ENCODE data around the gene CSTB. TPM values are rescaled to one million over a fixed set of nuclear protein-coding genes. Genes with fewer than 3 reads are reported as not detected.

The CSTB gene
- total RNA-seq, 1 experiment from 2014 or later: 151 TPM

DNA sequence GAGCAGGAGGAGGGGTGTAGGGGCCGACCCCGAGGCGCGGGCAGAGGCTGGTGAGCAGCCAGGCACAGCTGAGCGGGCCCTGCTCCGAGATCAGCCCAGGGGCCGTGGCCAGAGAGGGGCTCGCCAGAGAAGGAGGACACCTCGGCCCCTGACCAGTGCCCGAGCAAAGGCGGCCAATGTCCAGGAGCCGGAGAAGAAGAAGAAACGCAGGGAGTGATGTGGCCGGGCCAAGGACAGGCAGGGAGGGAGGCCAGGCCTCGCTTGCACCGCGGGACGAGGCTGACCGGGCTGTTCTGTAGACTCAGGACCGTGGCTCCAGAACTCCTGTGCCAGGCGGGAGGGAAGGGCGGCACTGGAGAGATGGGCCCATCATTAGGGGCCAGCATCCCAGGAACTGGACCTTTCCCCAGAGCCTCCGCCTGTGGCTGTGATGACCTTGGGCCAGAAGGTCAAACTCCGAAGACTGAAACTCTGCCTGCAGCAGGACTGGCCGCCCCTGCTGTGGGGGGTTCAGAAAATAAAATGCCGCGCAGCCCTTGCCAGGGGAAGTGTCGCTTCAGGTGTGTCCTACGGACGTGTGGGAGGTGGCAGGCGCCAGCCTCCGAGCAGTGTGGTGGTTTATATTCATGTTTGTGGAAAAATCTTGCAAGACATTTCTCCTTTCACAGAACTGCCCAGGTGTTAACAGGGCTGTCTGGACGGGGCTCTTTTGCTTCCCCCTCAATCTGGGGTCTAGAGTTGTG lies 27.6 kb upstream of the CSTB start:
- no peaks in the 10 kb centered on the region for H3K27me3 ChIP-seq (ENCODE audit: low read length)
- H2AFZ ChIP-seq (ENCODE audit: low read length): no peak overlapping the region
- no peaks in the 10 kb centered on the region for H3K9me3 ChIP-seq (ENCODE audit: low read length)
- no peak overlapping the region for H3K9ac ChIP-seq (ENCODE audit: low read length)
- CTCF ChIA-PET: no interaction called here
- peaks cover 44% of the 10 kb centered on the region for H3K36me3 ChIP-seq (ENCODE audit: low read depth, low read length)
- TF ChIP-seq EZH2phosphoT487 (IDR thresholded peaks at IDR 0.05; ENCODE audit: borderline replicate concordance, low read length): no peak
- TF ChIP-seq, protein P1, sequence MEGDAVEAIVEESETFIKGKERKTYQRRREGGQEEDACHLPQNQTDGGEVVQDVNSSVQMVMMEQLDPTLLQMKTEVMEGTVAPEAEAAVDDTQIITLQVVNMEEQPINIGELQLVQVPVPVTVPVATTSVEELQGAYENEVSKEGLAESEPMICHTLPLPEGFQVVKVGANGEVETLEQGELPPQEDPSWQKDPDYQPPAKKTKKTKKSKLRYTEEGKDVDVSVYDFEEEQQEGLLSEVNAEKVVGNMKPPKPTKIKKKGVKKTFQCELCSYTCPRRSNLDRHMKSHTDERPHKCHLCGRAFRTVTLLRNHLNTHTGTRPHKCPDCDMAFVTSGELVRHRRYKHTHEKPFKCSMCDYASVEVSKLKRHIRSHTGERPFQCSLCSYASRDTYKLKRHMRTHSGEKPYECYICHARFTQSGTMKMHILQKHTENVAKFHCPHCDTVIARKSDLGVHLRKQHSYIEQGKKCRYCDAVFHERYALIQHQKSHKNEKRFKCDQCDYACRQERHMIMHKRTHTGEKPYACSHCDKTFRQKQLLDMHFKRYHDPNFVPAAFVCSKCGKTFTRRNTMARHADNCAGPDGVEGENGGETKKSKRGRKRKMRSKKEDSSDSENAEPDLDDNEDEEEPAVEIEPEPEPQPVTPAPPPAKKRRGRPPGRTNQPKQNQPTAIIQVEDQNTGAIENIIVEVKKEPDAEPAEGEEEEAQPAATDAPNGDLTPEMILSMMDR (conservative IDR thresholded peaks at IDR 0.05; ENCODE audit: low read depth, low read length): no peak
- TF ChIP-seq EZH2 (IDR thresholded peaks at IDR 0.05; ENCODE audit: low read length, unreplicated experiment): no peak
- no peaks in the 10 kb centered on the region for H3K9me2 ChIP-seq (replicated peaks; ENCODE audit: low read length)
- no peak overlapping the region for H3K4me3 ChIP-seq (ENCODE audit: low read length)
- DNase-seq (no peak), ATAC-seq (no peak)
- no peaks in the 10 kb centered on the region for H3K79me2 ChIP-seq (ENCODE audit: low read length)
- H3K27ac ChIP-seq (ENCODE audit: low read length): no peak overlapping the region
- H4K20me1 ChIP-seq (ENCODE audit: low read length): 0 out of 2 replicates have a peak, but pooled peaks cover 3% of the 10 kb centered on the region
- POLR2A ChIA-PET (ENCODE audit: unreplicated experiment): no interaction called here
- H3K4me1 ChIP-seq (ENCODE audit: insufficient read depth, low read length): no peaks in the 10 kb centered on the region
- no peaks in the 10 kb centered on the region for H3F3A ChIP-seq (ENCODE audit: low read length, unreplicated experiment)
- no peak overlapping the region for H3K4me2 ChIP-seq (ENCODE audit: low read length)
- BruUV-seq (replicated peaks): TSS peak; percentile 15
- intact Hi-C loops (cut with micrococcal nuclease): no loop called here

DNA sequence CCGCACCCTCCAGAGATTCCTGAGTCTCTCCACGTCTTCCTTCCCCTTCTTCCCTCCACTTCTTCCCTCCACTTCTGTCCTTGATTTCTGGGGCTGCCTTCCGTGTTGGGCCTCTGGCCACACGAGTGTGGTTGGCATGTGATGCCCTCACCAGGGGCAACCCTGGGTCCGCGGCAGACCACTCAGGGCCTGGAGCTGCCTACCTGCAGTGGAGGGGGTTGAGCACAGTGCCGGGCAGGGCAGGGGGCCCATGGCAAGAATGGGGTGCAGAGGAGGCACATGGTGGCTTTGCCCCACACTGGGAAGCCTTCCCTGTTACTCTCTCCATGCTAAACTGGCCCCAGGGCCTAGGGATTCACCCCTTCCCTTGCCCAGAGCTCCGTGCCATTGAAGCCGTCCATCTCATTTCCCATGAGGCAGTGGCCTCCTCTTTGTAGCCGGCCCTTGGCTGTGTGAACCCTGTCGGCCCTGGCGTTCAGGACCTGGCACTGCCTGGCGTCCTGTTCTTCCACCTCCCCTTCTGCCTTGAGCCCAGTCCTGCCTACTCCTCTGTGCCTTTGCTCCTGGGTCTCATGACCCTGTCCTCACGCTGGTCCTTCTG lies 26.7 kb upstream of the CSTB start:
- CTCF ChIA-PET: no interaction called here
- intact Hi-C loops (cut with micrococcal nuclease): no loop called here
- H3K79me2 ChIP-seq (ENCODE audit: low read length): no peaks in the 10 kb centered on the region
- H3K9me3 ChIP-seq (ENCODE audit: low read length): no peaks in the 10 kb centered on the region
- H3K36me3 ChIP-seq (ENCODE audit: low read depth, low read length): peaks cover 53% of the 10 kb centered on the region
- H3K4me3 ChIP-seq (ENCODE audit: low read length): no peak overlapping the region
- BruUV-seq (replicated peaks): no TSS peak
- no peak overlapping the region for H3K4me2 ChIP-seq (ENCODE audit: low read length)
- no peaks in the 10 kb centered on the region for H3K9me2 ChIP-seq (replicated peaks; ENCODE audit: low read length)
- H3K27me3 ChIP-seq (ENCODE audit: low read length): no peaks in the 10 kb centered on the region
- POLR2A ChIA-PET (ENCODE audit: unreplicated experiment): no interaction called here
- no peaks in the 10 kb centered on the region for H3F3A ChIP-seq (ENCODE audit: low read length, unreplicated experiment)
- ATAC-seq: no peak
- no peak for TF ChIP-seq EZH2phosphoT487 (IDR thresholded peaks at IDR 0.05; ENCODE audit: borderline replicate concordance, low read length)
- TF ChIP-seq EZH2 (IDR thresholded peaks at IDR 0.05; ENCODE audit: low read length, unreplicated experiment): no peak
- TF ChIP-seq, protein P1 (conservative IDR thresholded peaks at IDR 0.05; ENCODE audit: low read depth, low read length): no peak
- DNase-seq: no peak
- H3K27ac ChIP-seq (ENCODE audit: low read length): no peak overlapping the region
- no peak overlapping the region for H2AFZ ChIP-seq (ENCODE audit: low read length)
- no peaks in the 10 kb centered on the region for H3K4me1 ChIP-seq (ENCODE audit: insufficient read depth, low read length)
- no peak overlapping the region for H3K9ac ChIP-seq (ENCODE audit: low read length)
- H4K20me1 ChIP-seq (ENCODE audit: low read length): 0 out of 2 replicates have a peak, but pooled peaks cover 3% of the 10 kb centered on the region
